HEK293 (cell line): ENCODE results near the gene PDSS2.

Experiments used
- ATF2 ChIP-seq: fragments of 450-650 bp; formaldehyde crosslinking; IDR thresholded peaks from 2 replicates; pipeline ENCODE4 v1.5.1; 2016; ENCODE audit warnings: missing biosample characterization, missing genetic modification characterization, low read depth
- TCF7L2 ChIP-seq: IDR thresholded peaks from 2 replicates; pipeline ENCODE4 v1.6.1; 2011; ENCODE audit warnings: low read depth, mild to moderate bottlenecking, inconsistent platforms, low read length, moderate library complexity, borderline replicate concordance
- ZBTB21 ChIP-seq: fragments of 450-650 bp; formaldehyde crosslinking; IDR thresholded peaks from 2 replicates; pipeline ENCODE4 v1.5.1; 2017; ENCODE audit warnings: missing biosample characterization, missing genetic modification characterization
- ZNF292 ChIP-seq: fragments of 450-650 bp; formaldehyde crosslinking; IDR thresholded peaks from 2 replicates; pipeline ENCODE4 v1.5.1; 2016; ENCODE audit warnings: low read depth, missing biosample characterization, missing genetic modification characterization, borderline replicate concordance
- ZSCAN16 ChIP-seq: fragments of 450-650 bp; formaldehyde crosslinking; IDR thresholded peaks from 2 replicates; pipeline ENCODE4 v1.5.1; 2016; ENCODE audit warnings: missing biosample characterization, missing genetic modification characterization

- TF ChIP-seq ZBTB21 (tag by site-specific recombination): no peak
- no peak for TF ChIP-seq ATF2 (tag by site-specific recombination)
- TF ChIP-seq ZSCAN16 (tag by site-specific recombination): no peak
- no peak for TF ChIP-seq TCF7L2
- TF ChIP-seq ZNF292 (tag by site-specific recombination): no peak
Observed at GRCh38 chr6:107437691-107438090, 21.7 kb downstream of the PDSS2 start.
